Endothelial cell of umbilical vein (primary cell): ENCODE data around the gene RIMS4. TPM values are rescaled to one million over a fixed set of nuclear protein-coding genes. Genes with fewer than 3 reads are reported as not detected.

Source experiments
- BruUV-seq: library from RNA; stranded (reverse); fragments of 400-500 nt; replicated peaks from 2 replicates; lab custom pipeline; 2021; lab: Mats Ljungman, UMichigan
- CTCF ChIA-PET: fragments of 300-600, 350-600 bp; sonication (Branson Sonifier 250); formaldehyde crosslinking; loops from one replicate; lab custom pipeline; 2021; ENCODE audit warnings: antibody characterized with exemption, inconsistent platforms; lab: Charles Lee
- POLR2A ChIA-PET: fragments of 300-600, 350-600 bp; sonication (Branson Sonifier 250); formaldehyde crosslinking; loops from one replicate; lab custom pipeline; 2021; ENCODE audit warnings: antibody characterized with exemption, inconsistent platforms; lab: Charles Lee
- DNase-seq: peaks from one replicate; pipeline ENCODE4 v3.0.0-alpha.2; 2011; ENCODE audit warnings: low read depth, low spot score
- FAIRE-seq: peaks from 2 replicates; lab custom pipeline; 2011; peaks lifted over from hg19 to GRCh38; lab: Jason Lieb, UNC
- H2AFZ ChIP-seq: 2 replicates; pipeline ENCODE4 v1.6.0; 2012; ENCODE audit warnings: low read depth, low read length, control low read depth, inconsistent platforms
- H3K27ac ChIP-seq: 2 replicates; pipeline ENCODE4 v1.5.1; 2011; ENCODE audit warnings: low read depth, mild to moderate bottlenecking, control low read depth, low read length, moderate library complexity; ENCODE audit not compliant: insufficient read depth
- H3K27me3 ChIP-seq, 2 experiments: 2 replicates each; pipeline versions ENCODE4 v1.6.0 to v1.6.1; 2011; ENCODE audit warnings: low read length in 2 of 2, mixed read lengths in 1 of 2; ENCODE audit not compliant: control insufficient read depth in 2 of 2, insufficient read depth in 2 of 2
- H3K36me3 ChIP-seq, 2 experiments: 2 replicates in 1 of 2; 3 replicates in 1 of 2; pipeline ENCODE4 v1.5.1; 2011; ENCODE audit warnings: low read length in 2 of 2, mild to moderate bottlenecking in 1 of 2, moderate library complexity in 1 of 2; ENCODE audit not compliant: control insufficient read depth in 2 of 2, insufficient read depth in 2 of 2; ENCODE audit errors: extremely low read depth in 1 of 2
- H3K4me1 ChIP-seq: 3 replicates; pipeline ENCODE4 v1.5.1; 2011; ENCODE audit warnings: mild to moderate bottlenecking, low read length; ENCODE audit not compliant: control insufficient read depth, insufficient read depth; ENCODE audit errors: extremely low read depth
- H3K4me2 ChIP-seq: 2 replicates; pipeline ENCODE4 v1.6.1; 2011; ENCODE audit warnings: low read length, control low read depth, mixed read lengths; ENCODE audit not compliant: insufficient read depth
- H3K4me3 ChIP-seq, 3 experiments: fragments of 200-600 bp in 1 of 3; sonication (generic), shearing (Covaris generic) in 1 of 3; replicated peaks in 1 of 3; 2 replicates each; pipeline ENCODE4 v1.5.1; 2011 to 2016; ENCODE audit warnings: control low read depth in 3 of 3, low read length in 3 of 3, mild to moderate bottlenecking in 2 of 3, inconsistent platforms in 1 of 3, low read depth in 1 of 3, moderate library complexity in 1 of 3; ENCODE audit not compliant: insufficient read depth in 1 of 3
- H3K79me2 ChIP-seq: 2 replicates; pipeline ENCODE4 v1.6.0; 2012; ENCODE audit warnings: low read length, inconsistent platforms; ENCODE audit not compliant: control insufficient read depth, insufficient read depth
- H3K9ac ChIP-seq: replicated peaks from 2 replicates; pipeline ENCODE3; 2011; ENCODE audit warnings: low read length, control low read depth; ENCODE audit not compliant: insufficient read depth; ENCODE audit errors: extremely low read depth
- H3K9me1 ChIP-seq: replicated peaks from 3 replicates; pipeline ENCODE4 v1.6.0; 2011; ENCODE audit warnings: mild to moderate bottlenecking, low read length; ENCODE audit not compliant: control insufficient read depth, insufficient read depth; ENCODE audit errors: extremely low read depth
- H3K9me3 ChIP-seq: replicated peaks from 2 replicates; pipeline ENCODE4 v1.5.1; 2012; ENCODE audit warnings: low read length, inconsistent platforms; ENCODE audit not compliant: control insufficient read depth, insufficient read depth
- H4K20me1 ChIP-seq: replicated peaks from 2 replicates; pipeline ENCODE3; 2011; ENCODE audit warnings: mild to moderate bottlenecking, low read length; ENCODE audit not compliant: control insufficient read depth, insufficient read depth; ENCODE audit errors: extremely low read depth
- CTCF ChIP-seq, 2 donors: IDR thresholded peaks; 1 replicate in 1 of 2; 2 replicates in 1 of 2; pipeline ENCODE4 v1.5.1; 2011; ENCODE audit warnings: low read length in 2 of 2, mild to moderate bottlenecking in 2 of 2, moderate library complexity in 2 of 2, control low read depth in 1 of 2, inconsistent platforms in 1 of 2, low read depth in 1 of 2; ENCODE audit not compliant: insufficient read depth in 1 of 2; ENCODE audit errors: extremely low read depth in 1 of 2
- EZH2 ChIP-seq: IDR thresholded peaks from 2 replicates; pipeline ENCODE4 v1.6.1; 2012; ENCODE audit warnings: borderline replicate concordance, low read depth, mild to moderate bottlenecking, moderate library complexity, low read length, inconsistent platforms; ENCODE audit not compliant: severe bottlenecking
- FOS ChIP-seq: IDR thresholded peaks from 2 replicates; pipeline ENCODE4 v1.6.1; 2011; ENCODE audit warnings: mild to moderate bottlenecking, low read length, moderate library complexity, borderline replicate concordance; ENCODE audit not compliant: insufficient read depth
- GATA2 ChIP-seq: IDR thresholded peaks from 2 replicates; pipeline ENCODE4 v1.7.0; 2011; ENCODE audit warnings: low read depth, mild to moderate bottlenecking, moderate library complexity, mixed read lengths, low read length; ENCODE audit not compliant: insufficient read length, insufficient read depth
- JUN ChIP-seq: IDR thresholded peaks from 2 replicates; pipeline ENCODE4 v1.6.1; 2011; ENCODE audit warnings: borderline replicate concordance, low read depth; ENCODE audit not compliant: insufficient read length, insufficient read depth
- MYC ChIP-seq: IDR thresholded peaks from one replicate; pipeline ENCODE4 v1.6.1; 2011; ENCODE audit warnings: mild to moderate bottlenecking, low read depth, low read length
- POLR2A ChIP-seq: IDR thresholded peaks from 2 replicates; pipeline ENCODE4 v1.6.1; 2012; ENCODE audit warnings: low read depth, mild to moderate bottlenecking, control low read depth, low read length
- POLR2AphosphoS5 ChIP-seq: IDR thresholded peaks from 2 replicates; pipeline ENCODE4 v1.6.1; 2012; ENCODE audit warnings: low read depth, mild to moderate bottlenecking, control low read depth, low read length, moderate library complexity; ENCODE audit not compliant: insufficient read depth
- dilution Hi-C: fragments of 300-500 bp; cut with MboI; formaldehyde crosslinking; loops from one replicate; pipeline ENCODE4 v1.15.0; 2019; ENCODE audit warnings: low sequenced_read_pairs; ENCODE audit not compliant: extremely low pct_ligation_motif_present
- intact Hi-C: fragments of 100-400 bp; cut with micrococcal nuclease; formaldehyde crosslinking; loops from one replicate; pipeline ENCODE4 v1.10.0; 2022
- polyA plus RNA-seq, 4 experiments: library from polyadenylated mRNA; depleted of rRNA in 3 of 4; stranded (reverse) in 3 of 4; unstranded in 1 of 4; fragments of >200 nt; gene quantifications; 2 replicates each; pipeline versions ENCODE4 v1.2.1 to v1.2.3, GENCODE V29; 2011 to 2012; ENCODE audit warnings: missing spikeins in 1 of 4
- total RNA-seq: library from RNA; stranded (reverse); gene quantifications from 2 replicates; pipeline ENCODE4 v1.2.3, GENCODE V29; 2021
- TF ChIP-seq, protein P1 (sequence below): IDR thresholded peaks from 2 replicates; pipeline ENCODE4 v1.6.1; 2011; ENCODE audit not compliant: insufficient read depth, insufficient read length

Gene RIMS4
- total and polyA plus RNA-seq, 2 donors (not counting 3 experiments of a cell fraction or from before 2014, with no cell fraction given): not detected

DNA sequence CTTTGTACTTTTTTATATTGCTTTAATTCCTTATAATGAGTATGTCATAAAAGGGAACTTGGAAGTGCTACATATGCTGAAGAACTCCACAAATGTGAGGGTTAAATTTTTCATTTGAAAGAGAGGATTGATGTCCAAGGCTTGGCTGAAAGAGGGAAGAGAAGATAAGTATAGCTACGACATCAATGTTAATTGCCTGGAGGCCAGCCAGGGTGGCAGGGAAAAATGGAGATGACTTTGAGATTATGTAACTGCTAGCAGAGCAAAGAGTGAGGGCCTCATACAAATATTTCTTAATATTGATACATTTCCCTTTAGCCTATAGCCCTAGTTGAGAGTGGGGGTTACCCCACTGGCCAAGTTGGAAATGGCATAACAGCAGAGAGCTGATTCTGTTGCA, 24.8 kb upstream of the RIMS4 start:
- Histone ChIP-seq H3K9me3 (no peaks in the 10 kb centered on the region), H2AFZ (no peak overlapping the region), H4K20me1 (no peaks in the 10 kb centered on the region), H3K79me2 (no peaks in the 10 kb centered on the region), H3K4me2 (no peak overlapping the region), H3K27ac (no peak overlapping the region), H3K9me1 (no peaks in the 10 kb centered on the region), H3K4me3 (no peak overlapping the region), H3K9ac (no peak overlapping the region), H3K27me3 (peaks cover 4 to 6% of the 10 kb centered on the region in 2 experiments), H3K4me1 (no peaks in the 10 kb centered on the region), H3K36me3 (no peaks in the 10 kb centered on the region)
- no peak for DNase-seq
- POLR2A ChIA-PET: no interaction called here
- dilution Hi-C loops (loop anchor here (5.0 kb wide), 1 partner anchor 78 kb away; no protein-coding TSS in a partner anchor), intact Hi-C loops (no loop called here)
- CTCF ChIA-PET: no interaction called here
- FAIRE-seq: no peak
- TF ChIP-seq POLR2A (no peak), MYC (no peak), FOS (no peak), CTCF (IDR thresholded peaks at IDR 0.05; ENCODE audit: extremely low read depth in 1 of 2, insufficient read depth in 1 of 2, low read depth in 1 of 2, low read length in 2 of 2) (no peak), JUN (no peak), EZH2 (no peak), POLR2AphosphoS5 (no peak), GATA2 (no peak)
- TF ChIP-seq, protein P1, sequence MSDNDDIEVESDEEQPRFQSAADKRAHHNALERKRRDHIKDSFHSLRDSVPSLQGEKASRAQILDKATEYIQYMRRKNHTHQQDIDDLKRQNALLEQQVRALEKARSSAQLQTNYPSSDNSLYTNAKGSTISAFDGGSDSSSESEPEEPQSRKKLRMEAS: no peak
- BruUV-seq: no TSS peak
